Fibroblast of lung (primary cell): ENCODE data around the gene GATA1. TPM values are rescaled to one million over a fixed set of nuclear protein-coding genes. Genes with fewer than 3 reads are reported as not detected.

ENCODE experiments used
- DNase-seq, 2 donors: peaks; one replicate each; pipeline versions ENCODE4 v3.0.0 to v3.0.0-alpha.2; 2010; ENCODE audit warnings: low read depth in 2 of 2
- H2AFZ ChIP-seq: 2 replicates; pipeline ENCODE4 v1.5.1; 2012; ENCODE audit warnings: low read length, control low read depth, inconsistent platforms
- H3K27ac ChIP-seq: 2 replicates; pipeline ENCODE4 v1.5.1; 2011; ENCODE audit warnings: low read length, control low read depth; ENCODE audit not compliant: insufficient read depth
- H3K27me3 ChIP-seq: 2 replicates; pipeline ENCODE4 v1.5.1; 2011; ENCODE audit warnings: mild to moderate bottlenecking, low read length; ENCODE audit not compliant: control insufficient read depth, insufficient read depth
- H3K36me3 ChIP-seq: 2 replicates; pipeline ENCODE4 v1.5.1; 2011; ENCODE audit warnings: low read length; ENCODE audit not compliant: control insufficient read depth, insufficient read depth
- H3K4me1 ChIP-seq: 2 replicates; pipeline ENCODE4 v1.5.1; 2011; ENCODE audit warnings: low read length; ENCODE audit not compliant: control insufficient read depth, insufficient read depth; ENCODE audit errors: extremely low read depth
- H3K4me2 ChIP-seq: 2 replicates; pipeline ENCODE4 v1.5.1; 2011; ENCODE audit warnings: low read length, control low read depth; ENCODE audit not compliant: insufficient read depth; ENCODE audit errors: extremely low read depth
- H3K4me3 ChIP-seq, 4 experiments: fragments of 200-600 bp in 1 of 4; sonication (generic) in 1 of 4; replicated peaks in 1 of 4; 2 replicates each; pipeline ENCODE4 v1.5.1; 2011 to 2016; ENCODE audit warnings: low read length in 4 of 4, low read depth in 3 of 4, mild to moderate bottlenecking in 3 of 4, control low read depth in 2 of 4, inconsistent platforms in 1 of 4, mixed read lengths in 1 of 4; ENCODE audit not compliant: insufficient read depth in 1 of 4; ENCODE audit errors: control extremely low read depth in 1 of 4
- H3K79me2 ChIP-seq: 2 replicates; pipeline ENCODE4 v1.5.1; 2012; ENCODE audit warnings: mild to moderate bottlenecking, low read length, inconsistent platforms; ENCODE audit not compliant: control insufficient read depth, insufficient read depth
- H3K9ac ChIP-seq: 2 replicates; pipeline ENCODE4 v1.5.1; 2011; ENCODE audit warnings: mild to moderate bottlenecking, low read length, control low read depth; ENCODE audit not compliant: insufficient read depth
- H3K9me3 ChIP-seq: 2 replicates; pipeline ENCODE4 v1.5.1; 2012; ENCODE audit warnings: low read depth, low read length; ENCODE audit not compliant: control insufficient read depth, insufficient read depth
- H4K20me1 ChIP-seq: 2 replicates; pipeline ENCODE4 v1.5.1; 2011; ENCODE audit warnings: low read length; ENCODE audit not compliant: control insufficient read depth, insufficient read depth; ENCODE audit errors: extremely low read depth
- EZH2 ChIP-seq: IDR thresholded peaks from 2 replicates; pipeline ENCODE4 v1.5.1; 2012; ENCODE audit warnings: low read length, control low read depth, mild to moderate bottlenecking; ENCODE audit errors: missing control alignments
- polyA plus RNA-seq, 2 donors: library from polyadenylated mRNA; depleted of rRNA in 1 of 2; stranded (reverse) in 1 of 2; unstranded in 1 of 2; fragments of >200 nt; gene quantifications; 2 replicates each; pipeline ENCODE4 v1.2.1, GENCODE V29; 2011 to 2012; ENCODE audit warnings: missing spikeins in 1 of 2
- total RNA-seq: library from RNA; depleted of rRNA; stranded (reverse); fragments of >200 nt; gene quantifications from 2 replicates; pipeline ENCODE4 v1.2.1, GENCODE V29; 2014
- TF ChIP-seq, protein P1 (sequence below), 2 donors: IDR thresholded peaks in 1 of 2; conservative IDR thresholded peaks in 1 of 2; 1 replicate in 1 of 2; 2 replicates in 1 of 2; pipeline ENCODE4 v1.5.1; 2011 to 2012; ENCODE audit warnings: low read length in 2 of 2, control low read depth in 1 of 2, inconsistent platforms in 1 of 2, low read depth in 1 of 2, mild to moderate bottlenecking in 1 of 2

Gene GATA1
- total and polyA plus RNA-seq, 2 donors (not counting 1 experiment from before 2014, with no cell fraction given), result not detected

DNA sequence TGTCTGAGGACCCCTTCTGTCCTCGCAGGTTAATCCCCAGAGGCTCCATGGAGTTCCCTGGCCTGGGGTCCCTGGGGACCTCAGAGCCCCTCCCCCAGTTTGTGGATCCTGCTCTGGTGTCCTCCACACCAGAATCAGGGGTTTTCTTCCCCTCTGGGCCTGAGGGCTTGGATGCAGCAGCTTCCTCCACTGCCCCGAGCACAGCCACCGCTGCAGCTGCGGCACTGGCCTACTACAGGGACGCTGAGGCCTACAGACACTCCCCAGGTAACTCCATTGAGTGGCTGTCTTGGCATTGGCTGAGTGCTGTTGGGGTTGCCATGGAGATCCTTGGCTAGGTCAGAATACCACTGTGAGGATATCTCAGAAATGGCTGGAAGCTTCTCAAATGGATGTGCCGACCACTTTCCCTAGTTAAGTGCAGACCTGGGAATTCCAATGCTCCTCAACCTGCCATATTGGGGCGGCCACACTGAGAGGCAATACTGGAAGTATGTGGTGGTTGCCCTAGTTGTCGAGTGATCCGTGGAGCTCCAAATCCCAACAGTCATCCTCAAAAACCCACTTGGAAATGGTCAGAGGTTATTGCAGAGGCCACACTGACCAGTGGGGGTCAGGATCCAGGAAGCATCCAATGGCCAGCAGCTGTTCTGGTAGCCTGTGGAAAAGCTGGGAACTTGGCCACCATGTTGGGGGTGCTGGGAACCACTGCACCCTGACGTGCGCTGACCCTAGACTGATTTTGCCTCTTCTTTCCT lies 4.9 kb downstream of the GATA1 start:
- Histone ChIP-seq H3K27ac (no peak overlapping the region), H3K36me3 (no peaks in the 10 kb centered on the region), H3K4me2 (no peak overlapping the region), H2AFZ (no peak overlapping the region), H3K4me3 (no peak overlapping the region), H3K4me1 (no peaks in the 10 kb centered on the region), H4K20me1 (no peaks in the 10 kb centered on the region), H3K27me3 (no peaks in the 10 kb centered on the region), H3K9ac (no peak overlapping the region), H3K9me3 (no peaks in the 10 kb centered on the region), H3K79me2 (no peaks in the 10 kb centered on the region)
- no peak for DNase-seq
- no peak for TF ChIP-seq EZH2
- TF ChIP-seq, protein P1, sequence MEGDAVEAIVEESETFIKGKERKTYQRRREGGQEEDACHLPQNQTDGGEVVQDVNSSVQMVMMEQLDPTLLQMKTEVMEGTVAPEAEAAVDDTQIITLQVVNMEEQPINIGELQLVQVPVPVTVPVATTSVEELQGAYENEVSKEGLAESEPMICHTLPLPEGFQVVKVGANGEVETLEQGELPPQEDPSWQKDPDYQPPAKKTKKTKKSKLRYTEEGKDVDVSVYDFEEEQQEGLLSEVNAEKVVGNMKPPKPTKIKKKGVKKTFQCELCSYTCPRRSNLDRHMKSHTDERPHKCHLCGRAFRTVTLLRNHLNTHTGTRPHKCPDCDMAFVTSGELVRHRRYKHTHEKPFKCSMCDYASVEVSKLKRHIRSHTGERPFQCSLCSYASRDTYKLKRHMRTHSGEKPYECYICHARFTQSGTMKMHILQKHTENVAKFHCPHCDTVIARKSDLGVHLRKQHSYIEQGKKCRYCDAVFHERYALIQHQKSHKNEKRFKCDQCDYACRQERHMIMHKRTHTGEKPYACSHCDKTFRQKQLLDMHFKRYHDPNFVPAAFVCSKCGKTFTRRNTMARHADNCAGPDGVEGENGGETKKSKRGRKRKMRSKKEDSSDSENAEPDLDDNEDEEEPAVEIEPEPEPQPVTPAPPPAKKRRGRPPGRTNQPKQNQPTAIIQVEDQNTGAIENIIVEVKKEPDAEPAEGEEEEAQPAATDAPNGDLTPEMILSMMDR (conservative IDR thresholded peaks at IDR 0.05 in 1 of 2, IDR thresholded peaks at IDR 0.05 in 1 of 2; ENCODE audit: low read depth in 1 of 2, low read length in 2 of 2), result no peak

DNA sequence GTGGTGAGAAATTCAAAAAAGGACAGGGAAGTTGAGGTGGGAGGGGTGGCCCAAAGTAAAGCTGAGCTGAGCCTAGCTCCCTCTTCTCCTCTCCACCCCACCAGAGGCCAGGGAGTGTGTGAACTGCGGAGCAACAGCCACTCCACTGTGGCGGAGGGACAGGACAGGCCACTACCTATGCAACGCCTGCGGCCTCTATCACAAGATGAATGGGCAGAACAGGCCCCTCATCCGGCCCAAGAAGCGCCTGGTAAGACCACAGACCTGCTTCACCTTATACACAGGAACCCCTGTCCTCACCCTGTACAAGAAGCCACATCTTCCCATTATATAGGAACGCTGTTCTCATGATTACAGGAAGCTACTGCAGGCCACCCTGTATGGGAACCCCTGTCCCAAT lies 5.8 kb downstream of the GATA1 start:
- Histone ChIP-seq H3K9me3 (no peaks in the 10 kb centered on the region), H3K27ac (no peak overlapping the region), H3K9ac (no peak overlapping the region), H3K79me2 (no peaks in the 10 kb centered on the region), H3K27me3 (no peaks in the 10 kb centered on the region), H3K4me2 (no peak overlapping the region), H3K36me3 (no peaks in the 10 kb centered on the region), H3K4me1 (no peaks in the 10 kb centered on the region), H2AFZ (no peak overlapping the region), H4K20me1 (no peaks in the 10 kb centered on the region), H3K4me3 (no peak overlapping the region)
- TF ChIP-seq, protein P1 (conservative IDR thresholded peaks at IDR 0.05 in 1 of 2, IDR thresholded peaks at IDR 0.05 in 1 of 2; ENCODE audit: low read depth in 1 of 2, low read length in 2 of 2), result no peak
- TF ChIP-seq EZH2, result no peak
- DNase-seq, result no peak

DNA sequence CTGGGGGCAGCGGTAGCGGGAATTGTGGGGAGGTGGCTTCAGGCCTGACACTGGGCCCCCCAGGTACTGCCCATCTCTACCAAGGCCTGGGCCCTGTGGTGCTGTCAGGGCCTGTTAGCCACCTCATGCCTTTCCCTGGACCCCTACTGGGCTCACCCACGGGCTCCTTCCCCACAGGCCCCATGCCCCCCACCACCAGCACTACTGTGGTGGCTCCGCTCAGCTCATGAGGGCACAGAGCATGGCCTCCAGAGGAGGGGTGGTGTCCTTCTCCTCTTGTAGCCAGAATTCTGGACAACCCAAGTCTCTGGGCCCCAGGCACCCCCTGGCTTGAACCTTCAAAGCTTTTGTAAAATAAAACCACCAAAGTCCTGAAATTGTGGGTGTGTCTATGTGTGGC lies 7.5 kb downstream of the GATA1 start:
- no peak for TF ChIP-seq EZH2
- TF ChIP-seq, protein P1 (conservative IDR thresholded peaks at IDR 0.05 in 1 of 2, IDR thresholded peaks at IDR 0.05 in 1 of 2; ENCODE audit: low read depth in 1 of 2, low read length in 2 of 2), result no peak

More for the DNA sequence above, 7.5 kb downstream of the GATA1 start:
- Histone ChIP-seq H3K79me2 (no peaks in the 10 kb centered on the region), H4K20me1 (no peaks in the 10 kb centered on the region), H3K27ac (no peak overlapping the region), H3K4me2 (no peak overlapping the region), H3K36me3 (no peaks in the 10 kb centered on the region), H3K4me3 (no peak overlapping the region), H2AFZ (no peak overlapping the region), H3K9me3 (no peaks in the 10 kb centered on the region), H3K4me1 (no peaks in the 10 kb centered on the region), H3K9ac (no peak overlapping the region), H3K27me3 (no peaks in the 10 kb centered on the region)
- DNase-seq, result no peak
